Cardiac septum (tissue), 1 donor: ENCODE measurements around the gene LAMTOR3. TPM values are rescaled to one million over a fixed set of nuclear protein-coding genes. Genes with fewer than 3 reads are reported as not detected.

ENCODE experiments used
- DNase-seq: peaks from one replicate; pipeline ENCODE4 v3.0.0-alpha.2; 2020; ENCODE audit warnings: low spot score
- intact Hi-C: fragments of 100-400 bp; cut with DNase I; formaldehyde crosslinking; loops from one replicate; pipeline ENCODE4 v1.14.0; 2022
- long read RNA-seq: library from polyadenylated mRNA; unstranded; transcript quantifications from one replicate; pipeline ENCODE4 v2.0.0, GENCODE V29; 2021
- total RNA-seq: library from RNA; stranded (reverse); fragmentation: NEBNext Ultra II Directional; extraction: Animal tissue kit (Norgen Biotek cat#: 25700); gene quantifications from one replicate; pipeline ENCODE4 v1.2.1, GENCODE V29; 2021
- donor health status: DM: no; HTN: no; CAD: no.

Gene LAMTOR3, protein sequence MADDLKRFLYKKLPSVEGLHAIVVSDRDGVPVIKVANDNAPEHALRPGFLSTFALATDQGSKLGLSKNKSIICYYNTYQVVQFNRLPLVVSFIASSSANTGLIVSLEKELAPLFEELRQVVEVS
- total RNA-seq, result 26.4 TPM
- long read RNA-seq, full-length matches to known transcripts, result 34 of 37 reads
- long read RNA-seq, partial matches to known transcripts, result 1 of 37 reads
- long read RNA-seq, other reads (novel, unspliced or antisense), result 2 of 37 reads

DNA sequence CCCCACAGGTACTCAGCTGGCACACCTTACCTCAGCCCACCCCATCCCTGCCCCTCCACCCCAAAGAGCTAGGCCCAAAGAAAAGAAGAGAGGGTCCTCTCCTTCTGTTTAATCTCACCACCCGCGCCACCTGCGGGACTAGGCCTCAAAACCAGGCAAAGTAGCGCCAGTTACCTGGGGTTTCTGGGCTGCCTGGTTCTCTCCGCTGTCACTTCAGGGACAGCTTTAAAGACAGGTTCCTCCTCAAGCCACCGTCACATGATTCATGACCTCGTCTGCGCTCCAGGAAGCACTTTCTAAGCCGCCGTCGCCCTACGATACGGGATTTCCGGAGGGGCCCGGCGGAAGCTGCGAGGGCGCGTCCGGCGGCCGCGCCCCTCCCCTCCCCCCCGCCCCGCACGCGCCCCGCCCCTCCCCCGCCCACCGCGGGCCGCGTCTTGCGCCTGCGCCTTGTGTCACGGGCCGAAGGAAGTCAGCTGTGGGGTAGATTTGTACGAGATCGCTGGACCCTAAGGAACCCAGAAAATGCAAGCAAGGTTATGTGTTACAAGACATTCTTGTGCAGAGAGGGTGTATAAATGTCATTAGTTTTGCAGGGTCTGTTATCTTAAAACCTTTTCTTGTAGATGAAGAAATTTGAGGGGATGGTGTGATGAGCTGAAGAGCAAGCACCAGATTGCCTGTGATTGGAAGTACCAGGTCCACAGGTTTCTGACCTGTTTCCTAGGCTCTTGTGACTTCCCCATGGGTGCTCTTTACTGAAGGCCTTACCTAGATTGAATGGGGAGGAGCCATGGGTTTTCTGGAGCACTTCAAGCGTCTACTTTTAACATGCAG is at the start of gene LAMTOR3:
TSS of gene LAMTOR3 (minus strand) at position 267 of the 837 bp plus-strand sequence. CDS start 464 bp downstream, outside the sequence.
- DNase-seq, result peak; percentile 96
- intact Hi-C loops, result loop anchor here (1.0 to 2.0 kb wide), 2 partner anchors 56 to 332 kb away; partner anchors contain the start of gene H2AZ1

DNA sequence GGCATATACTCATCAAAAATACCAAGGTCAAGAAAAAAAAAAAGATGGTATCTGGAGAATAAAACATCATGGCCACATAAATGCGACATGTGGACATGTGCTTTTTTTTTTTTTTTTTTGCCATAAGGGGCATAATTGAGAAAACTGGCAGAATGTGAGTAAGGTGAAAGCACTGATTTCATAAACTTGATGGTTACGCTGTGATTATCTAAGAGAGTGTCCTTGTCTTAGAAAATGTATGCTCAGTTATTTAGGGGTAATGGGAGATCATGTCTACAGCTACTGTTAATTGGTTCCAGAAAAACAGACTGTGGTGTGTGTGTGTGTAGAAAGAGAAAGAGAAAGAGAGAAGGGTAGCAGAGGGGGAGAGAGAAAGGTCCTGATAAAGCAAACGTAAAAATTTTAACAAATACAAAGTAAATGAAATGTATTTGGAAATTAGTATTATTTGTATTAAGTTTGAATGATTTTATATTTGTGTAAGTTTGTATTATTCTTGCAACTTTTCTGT is 44.1 kb upstream of the LAMTOR3 start:
- no peak for DNase-seq
- intact Hi-C loops, result no loop called here

DNA sequence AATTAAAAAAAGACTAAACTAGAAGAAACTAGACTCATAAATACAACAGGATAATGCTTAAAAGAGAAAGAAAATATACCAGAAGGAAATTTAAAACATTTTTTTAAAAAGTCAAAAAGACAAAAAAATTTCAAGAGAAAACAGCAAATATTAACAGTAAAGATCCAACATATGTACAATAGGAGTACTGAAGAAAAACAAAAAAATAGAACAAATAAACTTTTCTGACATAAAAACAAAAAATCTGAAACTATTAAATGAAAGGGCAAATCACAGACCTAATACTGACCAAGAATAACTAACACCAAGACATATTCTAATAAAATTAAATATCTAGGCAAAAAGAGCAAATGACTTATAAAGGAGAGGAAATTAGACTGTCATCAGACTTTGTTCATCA is 40.7 kb upstream of the LAMTOR3 start:
- DNase-seq, result no peak
- intact Hi-C loops, result no loop called here

DNA sequence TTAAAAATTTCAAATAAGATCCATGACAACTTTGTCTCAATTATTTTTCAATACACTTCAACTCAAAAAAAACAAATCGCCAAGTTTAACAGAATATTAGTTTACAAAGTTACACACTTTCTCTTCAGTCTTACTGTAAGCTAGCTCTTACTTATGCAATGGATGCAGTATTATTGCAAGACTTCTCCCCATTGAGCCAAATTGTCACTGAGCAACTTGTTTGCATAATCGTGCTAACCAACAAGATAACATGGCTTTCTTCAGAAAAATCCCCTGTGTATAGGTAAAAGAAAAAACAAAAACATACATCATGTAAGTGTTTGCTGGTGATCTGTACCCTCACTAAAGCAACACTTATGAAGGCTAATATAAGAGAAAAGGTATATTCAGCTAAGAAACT is 33.3 kb upstream of the LAMTOR3 start:
- intact Hi-C loops, result no loop called here
- no peak for DNase-seq

DNA sequence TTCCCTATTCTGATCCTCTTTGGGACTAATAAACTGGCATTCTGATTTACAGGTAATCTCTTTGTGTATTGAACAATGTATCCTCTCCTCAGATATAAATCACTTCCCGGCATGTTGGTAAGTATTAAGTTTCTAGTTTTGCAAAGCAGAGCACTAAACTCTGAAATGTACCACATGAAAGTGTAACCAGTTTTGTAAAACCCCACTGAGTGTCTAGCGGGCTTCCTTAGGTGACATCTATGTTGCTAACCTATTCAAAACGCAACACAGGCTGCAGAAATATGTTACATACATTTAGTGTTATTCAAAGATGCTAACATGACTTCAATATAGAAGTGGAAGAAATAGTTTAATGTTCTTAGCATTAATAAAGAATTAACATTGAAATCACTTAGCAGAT is 26.9 kb upstream of the LAMTOR3 start:
- intact Hi-C loops, result no loop called here
- DNase-seq, result no peak

DNA sequence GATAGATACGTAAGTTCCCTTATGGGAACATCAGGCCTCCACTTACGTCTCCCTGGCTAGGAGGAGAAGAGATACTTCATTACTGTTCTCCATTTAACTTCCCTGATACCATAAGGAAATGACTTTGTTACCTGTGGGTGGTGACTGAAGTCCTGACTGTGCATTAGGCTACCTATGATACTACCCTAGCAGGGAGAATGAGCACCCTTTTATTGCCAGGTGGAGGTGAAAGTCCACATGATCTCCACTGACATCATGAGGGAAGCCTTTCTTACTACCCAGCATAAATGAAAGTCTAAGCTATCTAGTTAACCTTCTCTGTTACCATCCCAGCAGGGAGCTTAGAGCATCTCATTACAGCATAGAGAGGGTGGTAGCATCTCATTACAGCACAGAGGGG is 24.4 kb upstream of the LAMTOR3 start:
- no peak for DNase-seq
- intact Hi-C loops, result no loop called here

DNA sequence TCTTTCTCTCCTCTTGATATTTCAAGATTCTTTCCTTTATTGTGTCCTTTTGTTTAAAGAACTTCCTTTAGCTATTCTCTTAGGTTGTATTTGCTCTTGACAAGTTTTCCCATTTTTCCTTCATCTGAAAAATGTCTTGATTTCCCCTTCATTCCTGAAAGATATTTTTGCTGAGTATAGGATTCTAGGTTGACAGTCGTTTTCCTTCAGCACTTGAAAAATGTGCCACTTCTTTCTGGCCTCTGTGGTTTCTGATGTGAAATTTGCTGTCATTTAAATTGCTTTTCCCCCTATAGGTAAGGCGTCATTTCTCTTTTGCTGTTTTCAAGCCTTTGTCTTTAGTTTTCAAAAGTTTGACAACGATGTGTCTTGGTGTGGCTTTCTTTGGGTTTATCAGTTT is 23.3 kb upstream of the LAMTOR3 start:
- DNase-seq, result no peak
- intact Hi-C loops, result no loop called here

DNA sequence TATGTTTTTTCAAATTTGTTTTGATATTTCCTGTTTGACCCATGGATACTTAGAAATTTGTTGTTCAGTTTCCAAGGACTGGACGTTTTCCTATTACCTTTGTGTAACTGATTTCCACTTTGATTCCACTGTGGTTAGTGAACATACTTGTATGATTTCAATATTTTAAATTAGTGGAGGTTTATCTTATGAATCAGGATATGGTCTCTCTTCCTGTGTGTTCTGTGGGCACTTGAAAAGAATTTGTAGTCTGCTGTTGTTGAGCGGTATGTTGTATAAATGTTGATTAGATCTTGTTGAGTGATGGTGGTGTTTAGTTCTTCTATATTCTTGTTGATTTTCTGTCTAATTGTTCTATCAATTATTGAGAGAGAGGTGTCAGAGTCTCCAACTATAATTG is 21.2 kb upstream of the LAMTOR3 start:
- intact Hi-C loops, result no loop called here
- DNase-seq, result no peak

DNA sequence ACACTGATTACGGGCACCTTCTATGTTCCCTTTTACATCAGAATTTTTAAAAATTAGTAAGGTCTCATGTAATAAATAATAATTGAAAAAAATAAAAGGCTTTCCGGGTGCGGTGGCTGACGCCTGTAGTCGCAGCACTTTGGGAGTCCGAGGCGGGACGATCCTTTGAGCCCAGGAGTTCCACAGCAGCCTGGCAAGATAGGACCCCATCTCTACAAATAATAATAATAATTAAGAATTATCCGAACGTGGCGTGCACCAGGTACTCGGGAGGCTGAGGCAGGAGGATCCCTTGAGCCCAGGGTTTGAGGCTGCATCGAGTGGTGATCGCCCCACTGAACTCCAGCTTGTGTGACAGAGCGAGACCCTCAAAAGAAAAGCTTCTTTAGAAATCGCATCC is 771 bp upstream of the LAMTOR3 start:
- intact Hi-C loops, result loop anchor here (1.0 to 2.0 kb wide), 2 partner anchors 55 to 332 kb away; partner anchors contain the start of gene H2AZ1

DNA sequence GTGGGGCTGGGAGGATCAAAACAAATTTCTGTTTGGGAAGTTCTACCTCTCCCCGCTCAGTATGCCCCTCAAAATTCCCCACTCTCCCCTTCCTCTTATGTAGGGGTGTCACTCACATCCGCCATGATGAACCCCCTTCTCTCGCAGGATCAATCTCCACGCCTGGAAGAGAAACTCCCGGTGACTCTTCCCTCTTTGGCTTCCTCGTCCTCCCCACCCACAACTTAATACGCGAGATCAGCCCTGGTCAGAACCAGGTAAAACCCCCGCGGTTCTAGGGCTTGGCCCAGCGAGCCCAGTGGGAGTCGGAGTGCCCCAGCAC is 427 bp downstream of the LAMTOR3 start:
- no peak for DNase-seq
- intact Hi-C loops, result loop anchor here (1.0 to 2.0 kb wide), 2 partner anchors 57 to 331 kb away; partner anchors contain the start of gene H2AZ1

More for the DNA sequence above, 771 bp upstream of the LAMTOR3 start:
- no peak for DNase-seq

DNA sequence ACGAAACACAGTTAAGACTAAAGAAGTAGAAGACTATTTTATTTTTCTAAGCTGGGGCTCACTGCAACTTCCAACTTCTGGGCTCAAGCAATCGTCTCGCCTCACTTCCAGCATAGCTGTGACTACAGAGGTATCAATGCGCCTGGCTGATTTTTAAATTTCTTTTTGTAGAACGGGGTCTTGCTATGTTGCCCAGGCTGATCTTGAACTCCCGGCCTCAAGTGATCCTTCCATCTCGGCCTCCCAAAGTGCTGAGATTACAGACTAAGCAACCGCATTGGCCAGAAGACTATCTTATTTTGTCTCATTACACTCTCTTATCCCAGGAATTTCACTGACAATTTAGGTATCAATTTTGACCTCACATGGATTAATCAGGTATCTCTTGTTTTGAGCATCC is 1.2 kb downstream of the LAMTOR3 start:
- no peak for DNase-seq
- intact Hi-C loops, result no loop called here

DNA sequence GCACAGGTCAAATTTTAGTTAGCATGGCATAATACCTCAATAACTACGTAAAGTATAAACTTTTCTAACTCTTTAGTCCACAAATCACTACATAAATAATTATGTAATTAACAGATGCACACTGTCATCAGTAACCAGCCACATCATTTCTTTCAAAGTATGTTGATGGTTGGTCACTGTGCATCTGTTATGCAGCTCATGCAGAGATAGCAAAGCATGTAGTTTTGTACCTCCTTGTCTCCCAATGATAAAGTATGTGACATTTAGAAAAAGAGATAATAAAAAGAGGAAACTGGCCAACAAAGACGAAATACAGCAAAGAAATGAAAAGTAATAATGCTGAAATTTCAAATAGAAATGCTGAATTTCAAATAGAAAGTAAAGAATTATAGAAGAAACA is 2.9 kb downstream of the LAMTOR3 start:
- intact Hi-C loops, result no loop called here
- no peak for DNase-seq

DNA sequence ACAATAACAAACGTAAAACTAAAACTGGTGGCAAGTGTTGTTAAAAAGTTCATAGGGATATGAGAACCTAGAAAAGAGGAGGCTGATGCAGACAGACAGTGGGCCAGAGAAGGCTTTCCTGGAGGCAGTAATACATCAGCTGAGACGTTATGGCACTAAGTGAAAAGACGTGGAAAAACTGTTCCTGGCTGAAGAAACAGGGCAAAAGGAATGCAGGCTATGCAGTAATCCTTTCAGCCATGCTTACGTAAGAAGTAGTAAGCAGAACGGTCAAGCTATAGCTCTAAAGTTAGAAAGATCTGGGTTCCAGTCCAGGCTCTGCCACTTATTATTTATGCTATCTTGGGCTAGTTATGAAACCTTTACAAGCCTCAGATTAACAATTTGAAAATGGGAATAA is 6.4 kb downstream of the LAMTOR3 start:
- intact Hi-C loops, result no loop called here

DNA sequence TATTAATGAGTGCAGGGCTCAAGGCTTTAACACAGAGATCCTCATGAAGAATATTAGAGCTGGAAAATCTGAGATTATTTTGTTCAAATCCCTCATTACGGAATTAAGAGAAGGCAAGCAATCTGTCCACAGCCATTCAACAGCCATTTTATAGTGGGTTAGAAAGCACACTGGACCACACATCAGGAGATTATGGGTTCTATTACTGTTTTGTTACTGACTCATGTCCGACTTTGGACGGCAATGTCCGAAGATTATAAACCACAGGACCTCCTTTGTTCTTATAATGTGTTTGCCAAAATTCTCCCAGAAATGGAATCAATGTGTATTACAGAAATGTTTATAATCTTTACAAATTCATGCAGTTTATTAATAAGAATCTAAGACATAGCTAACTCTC is 8.1 kb downstream of the LAMTOR3 start:
- intact Hi-C loops, result no loop called here
- no peak for DNase-seq

More for the DNA sequence above, 6.4 kb downstream of the LAMTOR3 start:
- DNase-seq, result no peak

DNA sequence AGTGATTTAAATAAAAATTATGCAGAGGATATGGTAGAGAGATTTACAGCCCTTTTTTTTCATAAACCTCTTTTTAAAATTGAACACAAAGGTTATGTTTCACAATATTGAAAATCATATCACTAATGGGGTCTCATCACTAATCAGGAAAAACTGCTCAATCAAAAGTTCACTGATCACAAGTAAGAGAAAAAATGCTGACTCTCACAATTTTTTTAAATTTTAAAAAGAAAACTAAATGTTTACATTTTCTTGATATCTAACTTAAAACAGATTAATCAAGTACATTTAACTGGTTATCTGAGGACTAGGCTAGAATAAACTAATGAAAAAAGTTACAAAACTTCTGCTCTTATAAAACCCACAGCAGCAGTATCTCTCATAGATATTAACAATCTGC is 8.5 kb downstream of the LAMTOR3 start:
- no peak for DNase-seq
- intact Hi-C loops, result no loop called here

DNA sequence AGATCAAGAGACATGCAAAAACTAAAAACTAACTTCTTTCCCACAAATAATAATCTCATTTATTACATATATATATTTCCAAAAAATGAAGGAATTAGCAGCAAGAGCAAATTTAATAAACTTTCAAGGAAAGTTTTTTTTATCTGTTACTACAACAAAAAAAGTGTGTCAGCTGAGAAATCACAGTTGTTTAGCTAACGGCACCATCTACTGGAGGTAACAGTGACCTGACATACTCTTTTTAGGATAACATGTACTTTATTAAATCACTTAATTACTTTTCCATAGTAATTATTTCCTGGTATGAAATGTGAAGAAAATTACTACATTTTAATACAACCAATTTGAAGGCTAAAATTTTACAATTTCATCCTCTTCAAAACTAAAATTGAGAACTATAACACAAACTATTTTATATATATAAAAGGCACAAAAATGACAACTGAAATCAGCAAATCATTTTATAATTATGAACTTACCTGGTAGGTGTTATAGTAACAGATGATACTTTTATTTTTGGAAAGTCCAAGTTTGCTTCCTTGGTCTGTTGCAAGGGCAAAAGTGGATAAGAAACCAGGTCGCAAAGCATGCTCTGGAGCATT is 9.1 kb downstream of the LAMTOR3 start:
- DNase-seq, result no peak

DNA sequence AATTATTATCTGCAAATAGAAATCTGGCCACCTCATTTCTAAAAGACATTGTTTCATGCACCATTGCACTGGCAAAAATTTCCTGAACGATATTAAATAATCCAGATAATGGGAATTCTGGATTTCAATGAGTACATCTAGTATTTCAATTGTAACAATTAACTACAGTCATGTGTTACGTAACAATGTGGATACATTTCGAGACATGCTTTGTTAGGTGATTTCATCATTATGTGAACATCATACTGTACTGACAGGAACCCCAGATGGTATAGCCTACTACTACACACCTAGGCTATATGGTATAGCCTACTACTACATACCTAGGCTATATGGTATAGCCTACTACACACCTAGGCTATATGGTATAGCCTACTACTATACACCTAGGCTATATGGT is 14.8 kb downstream of the LAMTOR3 start:
- intact Hi-C loops, result no loop called here
- DNase-seq, result no peak

More for the DNA sequence above, 9.1 kb downstream of the LAMTOR3 start:
- intact Hi-C loops, result no loop called here

DNA sequence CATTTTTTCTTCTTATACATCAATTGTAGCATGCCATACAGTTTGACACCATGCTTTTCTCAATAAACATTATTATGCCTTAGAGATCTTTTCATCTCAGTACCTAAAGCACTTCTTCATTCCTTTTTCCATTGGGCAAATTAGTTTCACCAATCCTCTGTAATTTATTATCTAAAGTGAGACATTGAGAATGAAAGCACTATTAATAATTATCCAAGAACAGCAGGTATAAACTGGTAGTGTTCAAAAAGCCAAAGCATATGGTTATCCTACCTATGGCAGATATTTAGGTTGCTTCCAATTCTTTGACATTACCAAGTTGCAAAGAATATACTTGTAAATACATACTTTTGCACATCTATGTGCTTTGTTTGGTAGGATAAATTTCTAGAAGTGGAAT is 15.6 kb downstream of the LAMTOR3 start:
- no peak for DNase-seq
- intact Hi-C loops, result no loop called here

DNA sequence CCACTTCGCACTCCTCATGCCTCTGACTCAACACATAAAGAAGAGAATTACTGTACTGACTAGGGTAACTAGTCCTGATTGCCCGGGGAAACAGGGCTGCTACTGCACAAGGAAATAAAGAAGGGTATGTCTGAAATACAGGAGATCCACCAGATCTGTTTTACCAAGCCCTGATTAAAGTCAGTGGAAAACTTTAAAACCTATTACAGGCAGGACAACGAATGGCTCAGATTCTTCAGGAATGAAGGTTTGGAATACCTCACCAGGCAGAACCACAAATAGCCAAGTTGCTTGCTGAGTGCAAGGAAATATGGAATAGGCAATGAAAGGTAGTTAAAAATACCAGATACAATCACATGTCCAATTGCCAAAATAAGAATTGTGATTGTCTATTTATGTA is 17.3 kb downstream of the LAMTOR3 start:
- no peak for DNase-seq
- intact Hi-C loops, result no loop called here

DNA sequence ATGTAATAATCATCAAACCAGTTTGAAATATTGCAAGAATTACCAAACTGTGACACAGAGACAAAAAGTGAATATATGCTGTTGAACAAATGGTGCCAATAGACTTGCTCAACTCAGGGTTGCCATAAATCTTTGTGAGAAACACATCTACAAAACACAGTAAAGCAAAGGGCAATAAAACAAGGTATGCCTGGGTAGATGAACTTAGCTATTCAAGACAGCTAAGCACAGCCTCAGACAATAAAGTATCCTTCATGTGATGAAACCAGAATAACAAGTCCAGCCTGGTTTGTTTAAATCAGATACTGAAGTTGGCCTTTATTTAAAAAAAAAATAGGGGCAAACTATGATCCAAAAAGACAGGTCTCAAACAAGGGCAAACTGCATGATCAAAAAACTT is 19.2 kb downstream of the LAMTOR3 start:
- intact Hi-C loops, result no loop called here

More for the DNA sequence above, 19.2 kb downstream of the LAMTOR3 start:
- no peak for DNase-seq
